CD4-positive, alpha-beta T cell treated with Interleukin-21 for 1 hour (primary cell): ENCODE results near the gene KRIT1.
A peak's percentile ranks its signal among the peaks of the same experiment; 100 is the strongest.
"Not testable (repeated sequence)": the region's sequence is repeated elsewhere in the genome, so short reads cannot be mapped to it uniquely, and the experiment has no call there.

Experiments used
- DNase-seq: peaks from one replicate; pipeline ENCODE4 v3.0.0-alpha.2; 2020

KRIT1 gene

DNA sequence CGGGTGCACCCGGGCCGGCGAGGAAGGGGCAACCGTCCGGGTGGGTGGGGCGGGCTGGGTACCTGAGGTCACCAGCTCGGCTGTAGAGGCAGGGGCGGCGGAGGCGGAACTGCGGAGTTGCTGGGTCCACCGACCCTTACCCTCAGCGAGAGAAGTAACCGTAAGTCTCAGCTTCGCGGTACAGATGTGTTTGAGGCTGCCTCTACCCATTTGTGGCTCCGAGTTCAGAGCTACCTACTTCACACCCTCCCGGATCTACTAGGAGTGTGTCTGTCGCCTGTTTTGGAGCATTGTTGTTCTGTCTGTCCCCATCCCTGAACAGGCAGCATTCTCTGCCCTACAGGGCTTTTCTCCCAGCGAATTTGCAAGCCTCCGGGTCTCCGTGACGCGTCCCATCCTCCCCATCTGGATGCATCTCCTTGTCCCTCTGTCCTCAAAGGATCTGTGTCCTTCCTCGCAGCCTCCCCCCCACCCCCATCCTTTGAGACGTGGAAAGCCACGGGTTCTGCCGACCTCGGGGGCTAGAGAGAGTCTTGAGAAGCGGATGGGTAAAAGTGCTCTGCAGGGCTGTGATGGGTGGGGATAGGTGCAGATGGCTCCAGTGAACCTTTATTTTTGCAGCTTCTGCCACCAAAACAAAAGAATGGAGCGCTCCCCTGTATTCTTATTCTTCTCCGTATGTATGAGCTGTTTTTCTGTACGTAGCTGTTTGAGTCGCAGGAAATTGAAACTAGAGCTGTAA is 817 bp upstream of the KRIT1 start:
- peak; percentile 41 for DNase-seq

- no peak for DNase-seq
These were observed 767 bp downstream of the KRIT1 start for GRCh38 chr7:92244808-92245486.

DNA sequence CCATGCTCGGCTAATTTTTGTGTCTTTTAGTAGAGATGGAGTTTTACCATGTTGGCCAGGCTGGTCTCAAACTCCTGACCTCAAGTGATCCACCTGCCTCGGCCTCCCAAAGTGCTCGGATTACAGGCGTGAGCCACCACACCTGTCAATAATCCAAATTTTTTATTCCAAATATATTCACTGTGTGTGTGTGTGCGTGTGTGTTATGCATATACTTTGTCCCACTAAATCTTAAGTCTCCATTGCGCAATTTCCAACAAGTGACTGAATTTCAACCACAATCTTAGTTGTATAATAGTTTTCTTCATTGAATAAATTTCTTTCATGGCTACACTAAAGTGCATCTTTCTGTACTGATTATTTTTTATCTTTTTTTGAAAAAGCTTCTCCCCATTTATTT is 2.7 kb downstream of the KRIT1 start:
- DNase-seq, result no peak

- DNase-seq, result no peak
These were observed 15.2 kb downstream of the KRIT1 start for GRCh38 chr7:92230547-92230946.

DNA sequence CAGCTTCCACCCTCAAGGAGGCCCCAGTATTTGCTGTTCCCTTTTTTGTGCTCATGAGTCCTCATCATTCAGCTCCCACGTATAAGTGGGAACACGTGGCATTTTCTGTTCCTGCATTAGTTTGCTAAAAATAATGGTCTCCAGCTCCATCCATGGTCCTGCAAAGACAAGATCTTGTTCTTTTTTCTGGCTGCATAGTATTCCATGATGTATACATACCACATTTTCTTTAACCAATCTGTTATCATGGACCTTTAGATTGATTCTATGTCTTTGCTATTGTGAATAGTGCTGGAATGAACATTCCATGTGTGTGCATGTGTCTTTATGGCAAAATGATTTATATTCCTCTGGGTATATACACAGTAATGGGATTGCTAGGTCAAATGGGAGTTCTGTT is 17.0 kb downstream of the KRIT1 start:
- no peak for DNase-seq

- DNase-seq, result no peak
These were observed 17.6 kb downstream of the KRIT1 start for GRCh38 chr7:92228100-92228499.

GRCh38 chr7:92226981-92227380 is 18.7 kb downstream of the KRIT1 start:
- DNase-seq, result no peak

GRCh38 chr7:92221766-92222165 is 23.9 kb downstream of the KRIT1 start:
- no peak for DNase-seq

- DNase-seq, result no peak
These were observed 39.0 kb downstream of the KRIT1 start for GRCh38 chr7:92206672-92207071.

DNA sequence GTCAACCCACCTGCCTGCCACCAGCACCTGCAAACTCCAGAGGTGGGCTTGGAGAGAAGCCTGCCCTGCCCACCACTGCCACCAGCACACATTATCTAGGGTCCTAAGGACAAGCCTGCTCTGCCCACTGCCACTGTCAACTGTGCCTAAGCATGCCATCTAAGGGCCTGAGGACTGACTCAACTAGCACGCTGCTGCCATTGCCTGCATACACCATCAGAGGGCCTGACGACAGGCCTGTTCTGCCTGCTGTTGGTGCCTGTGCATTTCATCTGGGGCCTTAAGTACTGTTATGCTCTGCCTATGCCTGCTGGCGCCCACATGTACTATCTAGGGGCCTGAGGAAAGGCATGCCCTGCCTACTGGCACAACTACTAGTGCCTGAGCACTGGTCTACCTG is 39.7 kb downstream of the KRIT1 start:
- DNase-seq, result no peak

- no peak for DNase-seq
These were observed 44.9 kb downstream of the KRIT1 start for GRCh38 chr7:92200791-92201190.

DNA sequence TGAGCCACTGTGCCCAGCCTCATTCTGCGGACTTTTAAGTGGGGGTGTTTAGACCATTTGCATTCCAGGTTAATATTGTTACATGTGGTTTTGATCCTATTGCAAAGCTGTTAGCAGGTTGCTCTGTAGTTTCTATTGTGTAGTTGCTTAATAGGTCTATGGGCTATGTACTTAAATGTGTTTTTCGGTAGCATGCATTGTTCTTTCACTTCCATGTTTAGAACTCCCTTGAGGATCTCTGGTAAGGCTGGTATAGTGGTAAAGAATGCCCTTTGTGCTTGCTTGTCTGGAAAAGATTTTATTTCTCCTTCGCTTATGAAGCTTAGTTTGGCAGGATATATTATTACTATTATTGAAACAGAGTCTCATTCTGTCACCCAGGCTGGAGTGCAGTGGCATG is 53.4 kb downstream of the KRIT1 start:
- no peak for DNase-seq

DNA sequence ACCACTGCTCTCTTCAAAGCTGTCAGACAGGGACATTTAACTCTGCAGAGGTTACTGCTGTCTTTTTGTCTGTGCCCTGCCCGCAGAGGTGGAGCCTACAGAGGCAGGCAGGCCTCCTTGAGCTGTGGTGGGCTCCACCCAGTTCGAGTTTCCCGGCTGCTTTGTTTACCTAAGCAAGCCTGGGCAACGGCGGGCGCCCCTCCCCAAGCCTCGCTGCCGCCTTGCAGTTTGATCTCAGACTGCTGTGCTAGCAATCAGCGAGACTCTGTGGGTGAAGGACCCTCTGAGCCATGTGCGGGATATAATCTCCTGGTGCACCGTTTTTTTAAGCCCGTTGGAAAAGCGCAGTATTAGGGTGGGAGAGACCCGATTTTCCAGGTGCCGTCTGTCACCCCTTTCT is 56.5 kb downstream of the KRIT1 start:
- DNase-seq, result not testable (repeated sequence)

DNA sequence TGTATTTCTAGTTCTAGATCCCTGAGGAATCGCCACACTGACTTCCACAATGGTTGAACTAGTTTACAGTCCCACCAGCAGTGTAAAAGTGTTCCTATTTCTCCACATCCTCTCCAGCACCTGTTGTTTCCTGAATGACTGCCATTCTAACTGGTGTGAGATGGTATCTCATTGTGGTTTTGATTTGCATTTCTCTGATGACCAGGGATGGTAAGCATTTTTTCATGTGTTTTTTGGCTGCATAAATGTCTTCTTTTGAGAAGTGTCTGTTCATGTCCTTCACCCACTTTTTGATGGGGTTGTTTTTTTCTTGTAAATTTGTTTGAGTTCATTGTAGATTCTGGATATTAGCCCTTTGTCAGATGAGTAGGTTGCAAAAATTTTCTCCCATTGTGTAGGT is 61.4 kb downstream of the KRIT1 start:
- not testable (repeated sequence) for DNase-seq

GRCh38 chr7:92178928-92179924 is 66.5 kb downstream of the KRIT1 start, which contains the start of gene LRRD1:
Gene LRRD1, minus strand, starts transcription at chr7:92179142. Its CDS starts 13,940 bp downstream, at chr7:92165202.
- peak; percentile 90 for DNase-seq

GRCh38 chr7:92177362-92177761 is 68.4 kb downstream of the KRIT1 start:
- DNase-seq, result no peak

GRCh38 chr7:92169529-92169928 is 76.2 kb downstream of the KRIT1 start:
- DNase-seq, result not testable (repeated sequence)

- DNase-seq, result no peak
These were observed 84.4 kb downstream of the KRIT1 start for GRCh38 chr7:92161271-92161670.

GRCh38 chr7:92158660-92159575 is 86.8 kb downstream of the KRIT1 start:
- DNase-seq, result no peak

GRCh38 chr7:92156990-92157389 is 88.7 kb downstream of the KRIT1 start:
- DNase-seq, result no peak

DNA sequence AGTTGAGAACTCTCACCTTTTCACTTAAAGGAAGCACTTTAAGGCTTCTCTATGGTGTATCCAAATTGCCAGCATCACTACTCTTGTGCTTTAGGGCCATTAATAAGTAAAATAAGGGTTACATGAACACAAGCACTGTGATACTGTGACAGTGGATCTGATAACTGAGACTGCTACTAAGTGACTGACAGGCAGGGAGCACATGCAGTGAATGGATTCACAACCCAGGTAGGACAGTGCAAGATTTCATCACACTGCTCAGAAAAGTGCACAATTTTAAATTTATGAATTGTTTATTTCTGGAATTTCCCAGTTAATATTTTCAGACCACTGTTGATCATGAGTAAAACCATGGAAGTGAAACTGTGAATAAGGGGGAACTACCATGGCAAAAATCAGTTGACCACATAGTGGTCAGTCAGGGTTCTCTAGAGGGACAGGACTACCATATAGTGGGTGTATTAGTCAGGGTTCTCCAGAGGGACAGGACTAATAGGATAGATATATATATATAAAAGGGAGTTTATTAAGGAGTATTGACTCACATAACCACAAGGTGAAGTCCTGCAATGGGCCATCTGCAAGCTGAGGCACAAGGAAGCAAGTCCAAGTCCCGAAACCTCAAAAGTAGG is 90.5 kb downstream of the KRIT1 start:
- no peak for DNase-seq
